ENCODE data around the gene RD3L.
A peak's percentile ranks its signal among the peaks of the same experiment; 100 is the strongest.
"Not testable (repeated sequence)": the region's sequence is repeated elsewhere in the genome, so short reads cannot be mapped to it uniquely, and the experiment has no call there.

RD3L gene
- total RNA-seq: 0 reads per million in 2 donors

- DNase-seq: no peak
Measured at GRCh38 chr14:103941973-103942736, at the start of gene RD3L. Gene RD3L (minus strand): TSS chr14:103942529. CDS start chr14:103941695, 834 bp downstream.

DNA sequence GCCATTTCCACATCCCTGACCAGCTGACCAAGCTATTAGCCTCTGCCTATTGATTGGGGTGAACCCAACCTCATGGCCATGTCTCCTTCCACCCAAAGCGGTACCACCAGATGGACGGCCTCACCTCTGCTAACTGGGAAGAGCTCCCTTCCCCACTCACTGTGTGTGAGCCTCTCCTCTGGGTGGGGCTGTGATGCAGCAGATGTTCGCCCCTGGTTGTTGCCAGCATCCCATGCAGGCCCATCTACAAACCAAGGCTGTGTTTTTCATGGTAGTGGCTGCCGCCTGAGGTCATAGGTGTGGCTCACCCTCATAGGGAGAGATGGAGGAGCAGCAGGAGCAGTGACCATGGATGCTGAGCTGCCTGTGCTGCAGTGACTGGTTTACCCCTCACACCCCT, 47.6 kb upstream of the RD3L start:
- no peak for DNase-seq

GRCh38 chr14:103989034-103989433, 46.7 kb upstream of the RD3L start:
- no peak for DNase-seq

GRCh38 chr14:103984196-103984595, 41.9 kb upstream of the RD3L start:
- DNase-seq: no peak

DNA sequence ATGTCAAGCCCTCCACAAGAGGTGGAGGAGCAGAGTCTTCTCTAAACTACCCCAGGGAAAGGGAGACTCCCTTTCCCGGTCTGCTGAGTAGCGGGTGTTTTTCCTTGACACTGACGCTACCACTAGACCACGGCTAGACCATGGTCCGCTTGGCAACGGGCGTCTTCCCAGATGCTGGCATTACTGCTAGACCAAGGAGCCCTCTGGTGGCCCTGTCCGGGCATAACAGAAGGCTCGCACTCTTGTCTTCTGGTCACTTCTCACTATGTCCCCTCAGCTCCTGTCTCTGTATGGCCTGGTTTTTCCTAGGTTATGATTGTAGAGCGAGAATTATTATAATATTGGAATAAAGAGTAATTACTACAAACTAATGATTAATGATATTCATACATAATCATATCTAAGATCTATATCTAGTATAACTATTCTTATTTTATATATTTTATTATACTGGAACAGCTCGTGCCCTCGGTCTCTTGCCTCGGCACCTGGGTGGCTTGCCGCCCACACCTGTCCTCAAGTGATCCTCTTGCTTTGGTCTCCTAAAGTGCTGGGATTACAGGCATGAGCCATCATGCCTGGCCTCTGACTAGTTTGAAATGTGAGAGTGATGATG, 38.4 kb upstream of the RD3L start:
- not testable (repeated sequence) for DNase-seq

DNA sequence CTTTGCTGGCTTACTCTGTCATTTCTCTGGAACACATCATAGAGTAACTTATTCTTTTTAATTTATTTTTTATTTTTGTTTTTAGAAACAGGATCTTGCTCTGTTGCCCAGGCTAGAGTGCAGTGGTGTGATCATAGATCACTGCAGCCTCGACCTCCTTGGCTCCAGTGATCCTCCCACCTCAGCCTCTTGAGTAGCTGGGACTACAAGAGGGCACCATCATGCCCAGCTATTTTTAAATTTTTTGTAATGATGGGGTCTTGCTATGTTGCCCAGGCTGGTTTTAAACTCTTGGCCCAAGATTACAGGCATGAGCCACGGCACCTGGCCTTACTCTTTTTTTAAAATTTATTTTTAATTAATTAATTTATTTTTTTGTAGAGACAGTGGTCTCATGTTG, 32.2 kb upstream of the RD3L start:
- no peak for DNase-seq

- DNase-seq: no peak
Measured at GRCh38 chr14:103973354-103973753, 31.0 kb upstream of the RD3L start.

DNA sequence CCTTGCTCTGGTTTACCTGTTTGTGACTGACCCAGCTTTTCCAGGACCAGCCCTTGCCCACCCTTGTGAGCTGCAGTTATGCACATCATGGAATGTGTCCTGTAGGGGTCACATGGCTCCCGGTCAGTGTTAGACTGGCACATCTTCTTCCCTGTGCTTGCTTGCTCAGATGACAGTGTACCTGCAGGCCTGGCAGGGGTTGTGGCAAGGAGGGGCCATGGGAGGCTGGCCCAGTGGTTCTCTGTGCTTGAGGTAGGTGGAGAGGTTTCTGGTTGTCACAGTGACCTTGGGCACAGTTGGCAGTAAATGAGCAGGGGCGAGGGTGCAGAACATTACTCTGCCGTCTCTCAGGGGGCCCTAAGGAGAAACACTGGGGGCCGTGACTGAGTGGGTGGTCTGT, 27.6 kb upstream of the RD3L start:
- DNase-seq: no peak

DNA sequence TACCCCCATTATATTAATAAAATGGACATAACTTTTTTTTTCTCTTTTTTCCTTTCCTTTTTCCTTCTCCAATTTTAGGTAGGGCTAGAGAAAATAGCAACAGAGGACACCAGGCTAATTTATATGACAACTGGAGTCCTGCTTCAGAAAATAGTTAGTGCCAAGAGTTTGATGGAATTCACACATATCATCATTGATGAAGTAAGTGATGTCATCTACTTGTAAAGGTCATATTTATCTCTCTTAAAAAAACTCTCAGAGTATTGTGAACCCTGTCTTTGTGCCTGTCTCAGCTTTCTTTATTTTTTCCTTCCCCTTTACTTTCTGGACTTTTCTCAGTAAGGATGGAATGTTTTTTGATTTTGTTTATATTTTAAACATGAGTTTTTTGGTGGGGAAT, 24.3 kb upstream of the RD3L start:
- no peak for DNase-seq

GRCh38 chr14:103961928-103962578, 19.7 kb upstream of the RD3L start:
- DNase-seq: no peak

GRCh38 chr14:103960457-103961055, 18.2 kb upstream of the RD3L start:
- no peak for DNase-seq

GRCh38 chr14:103949131-103949790, 6.9 kb upstream of the RD3L start:
- DNase-seq: no peak

DNA sequence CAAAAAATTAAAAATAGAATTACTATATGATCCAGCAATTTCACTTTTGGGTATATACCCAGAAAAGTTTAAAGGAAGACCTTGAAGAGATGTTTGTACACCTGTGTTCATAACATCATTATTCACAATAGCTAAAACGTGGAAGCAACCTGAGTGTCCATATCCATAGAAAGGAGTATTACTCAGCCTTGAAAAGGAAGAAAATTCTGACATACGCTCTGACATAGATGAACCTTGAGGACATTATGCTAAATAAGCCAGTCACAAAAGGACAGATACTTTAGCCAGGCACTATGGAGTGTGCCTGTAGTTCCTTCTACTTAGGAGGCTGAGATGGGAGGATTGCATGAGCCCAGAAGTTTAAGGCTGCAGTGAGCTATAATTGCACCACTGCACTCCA, 6.1 kb upstream of the RD3L start:
- no peak for DNase-seq

GRCh38 chr14:103946975-103947374, 4.6 kb upstream of the RD3L start:
- DNase-seq: no peak

DNA sequence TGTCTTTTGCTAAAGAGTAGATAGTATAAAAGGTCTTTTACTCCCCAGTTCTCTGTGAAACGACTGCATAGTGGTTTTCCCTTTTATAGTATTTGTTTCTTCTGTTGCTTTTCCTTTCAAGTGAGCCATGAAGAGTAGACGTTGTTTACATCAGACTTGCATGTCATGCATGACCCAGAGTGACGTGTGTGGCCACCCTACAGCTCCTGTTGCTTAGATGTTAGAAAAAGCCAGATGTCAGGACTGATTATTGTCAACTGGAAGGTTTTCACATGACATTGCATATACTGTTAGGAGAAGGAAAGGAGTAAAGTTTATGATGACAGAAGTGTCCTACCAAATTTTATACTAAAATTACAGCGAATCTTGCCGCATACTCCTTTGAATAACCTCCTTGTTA, 1.3 kb upstream of the RD3L start:
- DNase-seq: no peak

DNA sequence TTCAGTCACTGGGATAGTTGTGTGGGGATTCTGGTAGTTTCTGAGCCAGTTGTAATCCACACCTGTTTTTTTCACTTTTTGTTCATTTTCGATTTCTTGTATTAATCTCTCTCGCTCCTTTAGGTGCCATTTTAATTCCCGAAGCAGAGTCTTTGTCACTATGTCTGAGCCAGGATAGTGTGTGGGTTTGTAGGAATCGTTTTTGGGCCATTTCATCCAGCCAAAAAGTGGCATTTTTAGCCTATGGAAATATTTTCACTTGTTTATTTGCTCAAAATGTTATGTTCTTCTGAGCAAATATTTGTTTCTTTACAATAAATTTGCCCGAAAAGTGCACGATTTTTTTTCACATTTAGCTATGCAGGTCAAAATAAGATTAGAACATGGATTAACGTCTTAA, 867 bp downstream of the RD3L start:
- no peak for DNase-seq

GRCh38 chr14:103935102-103935501, 7.2 kb downstream of the RD3L start:
- no peak for DNase-seq

DNA sequence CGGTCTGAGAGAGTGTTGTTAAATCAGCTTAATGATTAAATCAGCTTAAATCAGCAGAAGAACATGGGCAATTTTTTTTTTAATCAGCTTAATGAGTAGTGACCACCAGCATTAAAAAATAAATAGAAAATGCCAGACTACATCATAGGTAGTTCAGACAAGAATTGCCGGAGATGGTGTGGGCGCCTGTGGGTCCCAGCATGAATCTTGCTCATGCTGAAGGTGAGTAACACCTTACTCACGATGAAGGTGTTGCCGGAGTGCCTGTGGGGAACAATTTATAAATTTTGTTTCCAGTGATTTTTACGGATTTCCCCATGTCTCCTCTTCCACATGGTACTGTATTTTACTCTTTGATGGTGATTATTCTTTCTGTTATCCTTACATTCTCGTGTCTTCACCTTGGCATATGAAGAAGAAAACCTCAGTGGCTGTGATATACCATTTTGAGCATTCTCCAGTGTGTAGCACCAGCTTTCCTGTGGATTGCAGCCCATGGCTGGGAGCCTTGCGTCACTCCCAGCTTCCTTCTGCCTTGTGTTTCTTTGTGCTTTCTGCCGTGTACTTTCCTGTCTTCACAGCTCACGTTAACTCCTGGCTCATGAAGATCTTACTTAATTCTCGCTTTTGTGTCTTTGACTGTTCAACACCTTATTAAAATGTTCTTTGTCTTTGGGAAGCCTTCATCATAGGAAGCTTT, 9.4 kb downstream of the RD3L start:
- DNase-seq: no peak

- peak in 1 of 5 experiments; percentile 14 for DNase-seq
Measured at GRCh38 chr14:103931422-103931821, 10.9 kb downstream of the RD3L start.

DNA sequence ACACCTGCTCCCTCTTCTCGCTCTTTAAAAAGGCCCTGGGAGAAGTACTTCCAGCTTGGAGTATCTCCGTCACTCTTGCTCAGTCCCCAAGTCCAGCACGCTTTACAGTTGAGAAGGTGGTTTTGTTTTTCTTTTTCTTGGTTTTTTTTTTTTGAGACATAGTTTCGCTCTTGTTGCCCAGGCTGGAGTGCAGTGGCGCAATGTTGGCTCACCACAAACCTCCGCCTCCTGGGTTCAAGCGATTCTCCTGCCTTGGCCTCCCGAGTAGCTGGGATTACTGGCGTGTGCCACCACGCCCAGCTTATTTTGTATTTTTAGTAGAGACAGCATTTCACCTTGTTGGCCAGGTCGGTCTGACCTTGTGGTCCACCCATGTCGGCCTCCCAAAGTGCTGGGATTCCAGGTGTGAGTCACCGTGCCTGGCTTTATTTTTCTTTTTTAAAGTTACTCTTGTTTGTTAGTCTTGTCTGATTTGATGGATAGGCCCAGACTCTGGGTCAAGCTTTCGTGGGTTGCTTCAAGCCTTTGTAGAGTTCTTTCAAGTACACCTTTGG, 12.2 kb downstream of the RD3L start:
- DNase-seq: no peak

DNA sequence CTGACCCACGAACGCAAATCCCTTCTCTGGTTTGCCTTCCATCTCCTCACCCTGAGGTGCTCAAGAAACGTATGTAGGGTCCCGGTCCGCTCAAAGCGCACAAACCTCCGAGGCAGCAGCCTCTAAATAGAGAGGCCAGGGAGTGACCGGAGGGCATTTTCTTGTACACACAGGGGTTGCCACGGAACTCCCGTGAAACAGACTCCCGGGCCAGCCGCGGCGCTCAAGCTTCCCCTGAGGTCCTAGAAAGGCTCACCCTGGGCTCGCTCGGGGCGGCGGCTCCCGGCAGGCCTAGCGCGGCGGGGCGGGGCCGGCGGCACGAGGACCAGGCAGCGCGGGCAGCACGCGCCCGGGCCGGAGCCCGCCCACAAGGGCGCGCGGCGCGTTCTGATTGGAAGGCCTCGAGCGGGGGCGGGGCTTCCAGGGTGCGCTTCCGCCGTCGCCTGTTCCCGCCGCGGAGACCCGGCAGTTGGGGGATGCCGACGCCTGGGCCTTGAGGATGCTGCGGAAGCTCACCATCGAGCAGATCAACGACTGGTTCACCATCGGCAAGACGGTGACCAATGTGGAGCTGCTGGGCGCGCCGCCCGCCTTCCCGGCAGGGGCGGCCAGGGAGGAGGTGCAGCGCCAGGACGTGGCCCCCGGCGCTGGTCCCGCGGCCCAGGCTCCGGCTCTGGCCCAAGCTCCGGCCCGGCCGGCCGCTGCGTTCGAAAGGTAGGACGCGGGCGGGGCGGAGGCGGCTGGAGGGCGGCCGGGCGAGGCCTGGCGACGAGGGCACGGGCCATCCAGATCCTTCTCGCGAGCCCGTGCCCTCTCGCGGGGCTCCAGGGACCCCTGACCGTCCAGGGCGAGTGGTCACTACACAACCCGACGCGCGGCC, 14.1 kb downstream of the RD3L start, which contains the start of gene TDRD9:
Gene TDRD9 (plus strand): TSS at position 446 of the 880 bp plus-strand sequence. CDS start 54 bp downstream, at position 500.
- peak in 1 of 5 experiments; percentile 13 for DNase-seq

All from T-helper 2 cell (primary cell).